ENCODE measurements around the gene HPS4. TPM values are rescaled to one million over a fixed set of nuclear protein-coding genes. Genes with fewer than 3 reads are reported as not detected.

The HPS4 gene
- total RNA-seq, 1 experiment from 2014 or later: 26.2 TPM

- Histone ChIP-seq H3K27me3 (ENCODE audit: control insufficient read depth, insufficient read depth, low read length) (no peaks in the 10 kb centered on the region), H3K36me3 (ENCODE audit: control insufficient read depth, insufficient read depth, low read length) (peaks cover 8% of the 10 kb centered on the region), H3K9me3 (ENCODE audit: control insufficient read depth, insufficient read depth, low read depth, low read length) (no peaks in the 10 kb centered on the region), H3K4me1 (ENCODE audit: control insufficient read depth, insufficient read depth, low read length) (peaks cover 5% of the 10 kb centered on the region; the same call in 1 of the 2 replicates), H3K27ac (ENCODE audit: low read length) (no peak overlapping the region), H3K4me3 (ENCODE audit: low read depth in 2 of 2, low read length in 2 of 2) (no peak overlapping the region)
- POLR2A ChIA-PET: no interaction called here
- intact Hi-C loops (cut with micrococcal nuclease; ENCODE audit: unreplicated experiment): no loop called here
- ATAC-seq: no peak
- CTCF ChIA-PET: no interaction called here
- DNase-seq (ENCODE audit: low read depth, low spot score): no peak
- in situ Hi-C loops (cut with HindIII; ENCODE audit: low pct_unique_long_range_greater_than_20kb, low sequenced_read_pairs): no loop called here
- BruUV-seq (replicated peaks): no TSS peak
- TF ChIP-seq TCF7L2 (IDR thresholded peaks at IDR 0.05; ENCODE audit: low read depth, low read length) (no peak), SIN3A (IDR thresholded peaks at IDR 0.05; ENCODE audit: borderline replicate concordance, insufficient read depth, low read depth, low read length) (no peak), POLR2AphosphoS5 (IDR thresholded peaks at IDR 0.05; ENCODE audit: low read depth, low read length) (no peak), CTCF (IDR thresholded peaks at IDR 0.05) (no peak), REST (IDR thresholded peaks at IDR 0.05; ENCODE audit: insufficient read depth in 1 of 2, low read depth in 2 of 2, low read length in 1 of 2) (no peak)
These were observed 24.6 kb upstream of the HPS4 start for GRCh38 chr22:26508148-26508547.

GRCh38 chr22:26503758-26504157, 20.2 kb upstream of the HPS4 start:
- CTCF ChIA-PET: no interaction called here
- POLR2A ChIA-PET: no interaction called here
- DNase-seq (ENCODE audit: low read depth, low spot score) (no peak), ATAC-seq (no peak)
- BruUV-seq (replicated peaks): no TSS peak
- Histone ChIP-seq H3K36me3 (ENCODE audit: control insufficient read depth, insufficient read depth, low read length) (peaks cover 19% of the 10 kb centered on the region), H3K27ac (ENCODE audit: low read length) (no peak overlapping the region), H3K4me3 (ENCODE audit: low read depth in 2 of 2, low read length in 2 of 2) (no peak overlapping the region), H3K9me3 (ENCODE audit: control insufficient read depth, insufficient read depth, low read depth, low read length) (no peaks in the 10 kb centered on the region), H3K27me3 (ENCODE audit: control insufficient read depth, insufficient read depth, low read length) (no peaks in the 10 kb centered on the region), H3K4me1 (ENCODE audit: control insufficient read depth, insufficient read depth, low read length) (no peaks in the 10 kb centered on the region)
- TF ChIP-seq SIN3A (IDR thresholded peaks at IDR 0.05; ENCODE audit: borderline replicate concordance, insufficient read depth, low read depth, low read length) (no peak), POLR2AphosphoS5 (IDR thresholded peaks at IDR 0.05; ENCODE audit: low read depth, low read length) (no peak), REST (IDR thresholded peaks at IDR 0.05; ENCODE audit: insufficient read depth in 1 of 2, low read depth in 2 of 2, low read length in 1 of 2) (no peak), TCF7L2 (IDR thresholded peaks at IDR 0.05; ENCODE audit: low read depth, low read length) (no peak), CTCF (IDR thresholded peaks at IDR 0.05) (no peak)
- intact Hi-C loops (cut with micrococcal nuclease; ENCODE audit: unreplicated experiment) (no loop called here), in situ Hi-C loops (cut with HindIII; ENCODE audit: low pct_unique_long_range_greater_than_20kb, low sequenced_read_pairs) (no loop called here)

Data from Panc1 (cell line).